ENCODE data around the gene FHIT. TPM values are rescaled to one million over a fixed set of nuclear protein-coding genes. Genes with fewer than 3 reads are reported as not detected.

The FHIT gene
- total RNA-seq, 1 experiment from 2014 or later, result 3.9 TPM

DNA sequence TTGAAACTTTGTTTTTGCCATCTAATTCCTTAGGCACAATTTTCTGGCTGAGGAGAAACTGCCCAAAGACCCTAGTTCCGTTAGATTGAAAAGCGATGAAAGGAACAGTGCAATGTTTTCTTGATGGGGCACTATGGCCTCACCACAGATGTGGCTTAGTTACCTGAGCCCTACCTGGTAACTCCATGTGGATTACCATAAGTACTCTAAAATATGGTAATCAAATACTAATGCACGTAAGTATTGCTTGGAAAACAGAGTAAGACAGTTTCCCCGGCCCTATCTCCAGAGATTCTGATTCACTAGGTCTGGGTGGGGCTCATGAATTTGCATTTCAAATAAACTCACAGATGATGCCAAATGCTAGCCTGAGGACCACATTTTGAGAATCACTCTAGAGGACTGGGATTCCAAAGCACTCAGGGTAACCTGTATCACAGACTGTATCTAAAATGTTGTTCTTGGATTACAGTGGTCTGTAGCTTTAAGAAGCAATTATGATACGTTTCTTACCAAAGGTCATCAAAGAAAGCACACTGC, 806.3 kb downstream of the FHIT start:
- no peak for DNase-seq (ENCODE audit: low read depth, low spot score)
- in situ Hi-C loops (cut with HindIII; ENCODE audit: low pct_unique_long_range_greater_than_20kb, low sequenced_read_pairs), result no loop called here

DNA sequence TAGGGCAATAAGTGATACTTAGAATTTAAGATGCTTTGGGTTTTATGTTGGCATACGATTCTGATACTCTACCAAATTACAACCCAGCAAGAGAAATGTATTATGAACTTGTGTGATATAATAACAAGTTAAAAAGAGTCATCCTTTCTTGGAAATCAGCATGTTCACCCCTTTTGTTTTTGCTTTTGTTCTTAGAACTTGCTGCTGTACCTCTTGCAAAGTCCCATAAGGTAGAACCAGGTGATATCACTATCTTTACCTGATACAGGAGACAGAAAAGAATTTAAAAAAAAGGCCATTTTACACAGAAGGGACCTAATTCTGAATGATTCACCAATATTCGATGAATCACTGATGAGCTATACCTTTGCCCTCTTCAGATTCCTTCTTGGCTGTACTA, 810.4 kb downstream of the FHIT start:
- in situ Hi-C loops (cut with HindIII; ENCODE audit: low pct_unique_long_range_greater_than_20kb, low sequenced_read_pairs), result no loop called here

DNA sequence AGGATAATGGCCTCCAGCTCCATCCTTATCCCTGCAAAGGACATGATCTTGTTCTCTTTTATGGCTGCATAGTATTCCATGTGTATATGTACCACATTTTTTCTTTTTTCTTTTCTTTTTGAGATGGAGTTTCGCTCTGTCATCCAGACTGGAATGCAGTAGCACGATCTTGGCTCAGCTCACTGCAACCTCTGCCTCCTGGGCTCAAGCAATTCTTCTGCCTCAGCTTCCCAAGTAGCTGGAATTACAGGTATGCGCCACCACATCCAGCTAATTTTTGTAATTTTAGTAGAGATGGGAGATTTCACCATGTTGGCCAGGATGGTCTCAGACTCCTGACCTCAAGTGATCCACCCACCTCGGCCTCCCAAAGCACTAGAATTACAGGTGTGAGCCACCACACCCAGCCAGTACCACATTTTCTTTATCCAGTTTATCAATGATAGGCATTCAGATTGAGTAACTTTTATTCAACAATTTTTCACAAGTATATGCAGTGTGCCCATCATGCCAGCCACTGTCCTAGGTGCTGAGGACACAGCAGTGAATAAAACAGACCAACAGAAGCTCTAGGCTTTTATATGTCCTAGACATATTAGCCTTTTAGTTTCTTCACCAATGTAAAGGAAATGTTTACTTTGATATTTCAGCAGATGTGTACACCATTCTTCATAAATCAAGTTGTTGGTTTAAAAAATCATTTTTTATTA, 815.2 kb downstream of the FHIT start:
- no peak for DNase-seq (ENCODE audit: low read depth, low spot score)
- in situ Hi-C loops (cut with HindIII; ENCODE audit: low pct_unique_long_range_greater_than_20kb, low sequenced_read_pairs), result no loop called here

More for the DNA sequence above, 810.4 kb downstream of the FHIT start:
- no peak for DNase-seq (ENCODE audit: low read depth, low spot score)

GRCh38 chr3:60434950-60435349, 816.3 kb downstream of the FHIT start:
- no peak for DNase-seq (ENCODE audit: low read depth, low spot score)
- in situ Hi-C loops (cut with HindIII; ENCODE audit: low pct_unique_long_range_greater_than_20kb, low sequenced_read_pairs), result no loop called here

- in situ Hi-C loops (cut with HindIII; ENCODE audit: low pct_unique_long_range_greater_than_20kb, low sequenced_read_pairs), result no loop called here
- no peak for DNase-seq (ENCODE audit: low read depth, low spot score)
Measured at GRCh38 chr3:60434323-60434722, 816.9 kb downstream of the FHIT start.

- DNase-seq (ENCODE audit: low read depth, low spot score), result peak; percentile 9
Measured at GRCh38 chr3:60431599-60431958, 819.7 kb downstream of the FHIT start.

DNA sequence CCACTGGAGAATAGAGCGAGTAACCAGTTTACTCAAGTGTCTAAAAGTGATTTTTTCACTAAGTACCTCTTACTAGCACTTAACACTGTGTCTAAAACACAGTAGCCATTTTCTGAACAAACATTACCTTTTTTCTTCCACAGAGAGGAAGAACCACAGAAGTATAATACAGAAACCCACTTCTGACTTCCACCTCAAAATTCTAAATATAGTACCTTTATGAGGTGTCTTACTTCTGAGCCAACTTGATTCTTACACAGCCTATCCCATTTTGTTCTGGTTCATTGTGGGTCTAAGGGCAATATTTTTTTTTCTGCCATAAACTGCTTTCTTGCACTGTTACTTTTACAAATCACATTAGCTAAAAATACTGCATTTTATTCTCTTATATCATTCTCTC, 821.0 kb downstream of the FHIT start:
- in situ Hi-C loops (cut with HindIII; ENCODE audit: low pct_unique_long_range_greater_than_20kb, low sequenced_read_pairs), result no loop called here

More at GRCh38 chr3:60431599-60431958, 819.7 kb downstream of the FHIT start:
- in situ Hi-C loops (cut with HindIII; ENCODE audit: low pct_unique_long_range_greater_than_20kb, low sequenced_read_pairs), result no loop called here

DNA sequence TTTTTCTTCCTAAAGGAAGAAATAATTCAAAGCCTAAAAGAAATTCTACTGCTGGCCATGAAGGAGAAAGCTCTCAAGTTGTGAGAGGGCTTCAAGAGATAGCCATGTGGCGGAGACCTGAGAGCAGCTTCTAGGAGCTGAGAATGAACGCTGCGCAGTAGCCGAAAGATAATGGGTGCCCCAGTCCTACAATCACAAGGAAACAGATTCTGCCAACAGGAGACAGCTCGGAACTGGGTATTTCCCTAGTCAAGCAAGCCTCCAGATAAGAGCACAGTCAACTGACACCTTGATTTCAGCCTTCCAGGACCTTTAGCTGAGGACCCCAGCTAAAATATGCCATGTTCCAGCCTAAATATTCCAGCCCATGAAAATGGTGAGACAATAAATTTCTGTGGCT, 824.1 kb downstream of the FHIT start:
- in situ Hi-C loops (cut with HindIII; ENCODE audit: low pct_unique_long_range_greater_than_20kb, low sequenced_read_pairs), result no loop called here
- DNase-seq (ENCODE audit: low read depth, low spot score), result no peak

More for the DNA sequence above, 821.0 kb downstream of the FHIT start:
- DNase-seq (ENCODE audit: low read depth, low spot score), result no peak

- in situ Hi-C loops (cut with HindIII; ENCODE audit: low pct_unique_long_range_greater_than_20kb, low sequenced_read_pairs), result no loop called here
- no peak for DNase-seq (ENCODE audit: low read depth, low spot score)
Measured at GRCh38 chr3:60424942-60425341, 826.3 kb downstream of the FHIT start.

- DNase-seq (ENCODE audit: low read depth, low spot score), result no peak
- in situ Hi-C loops (cut with HindIII; ENCODE audit: low pct_unique_long_range_greater_than_20kb, low sequenced_read_pairs), result no loop called here
Measured at GRCh38 chr3:60424034-60424433, 827.2 kb downstream of the FHIT start.

DNA sequence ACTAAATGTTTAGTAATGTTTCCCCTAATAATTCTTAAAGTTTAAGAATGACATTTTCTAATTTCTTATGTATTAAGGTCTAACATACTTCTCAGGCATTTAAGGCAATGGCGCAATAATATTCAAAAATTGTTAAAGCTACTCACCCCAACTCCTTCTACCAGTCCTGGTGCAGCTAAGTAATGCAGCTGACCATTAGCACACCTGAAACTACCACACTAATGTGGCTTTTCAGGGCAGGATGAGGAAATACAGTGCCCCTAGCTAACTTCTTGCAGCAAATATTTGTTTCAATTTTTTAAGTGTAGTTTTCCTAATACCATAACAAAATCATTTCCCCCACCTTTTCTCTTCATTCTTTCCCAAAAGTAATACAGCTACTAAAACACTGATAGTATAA, 827.7 kb downstream of the FHIT start:
- no peak for DNase-seq (ENCODE audit: low read depth, low spot score)
- in situ Hi-C loops (cut with HindIII; ENCODE audit: low pct_unique_long_range_greater_than_20kb, low sequenced_read_pairs), result no loop called here

DNA sequence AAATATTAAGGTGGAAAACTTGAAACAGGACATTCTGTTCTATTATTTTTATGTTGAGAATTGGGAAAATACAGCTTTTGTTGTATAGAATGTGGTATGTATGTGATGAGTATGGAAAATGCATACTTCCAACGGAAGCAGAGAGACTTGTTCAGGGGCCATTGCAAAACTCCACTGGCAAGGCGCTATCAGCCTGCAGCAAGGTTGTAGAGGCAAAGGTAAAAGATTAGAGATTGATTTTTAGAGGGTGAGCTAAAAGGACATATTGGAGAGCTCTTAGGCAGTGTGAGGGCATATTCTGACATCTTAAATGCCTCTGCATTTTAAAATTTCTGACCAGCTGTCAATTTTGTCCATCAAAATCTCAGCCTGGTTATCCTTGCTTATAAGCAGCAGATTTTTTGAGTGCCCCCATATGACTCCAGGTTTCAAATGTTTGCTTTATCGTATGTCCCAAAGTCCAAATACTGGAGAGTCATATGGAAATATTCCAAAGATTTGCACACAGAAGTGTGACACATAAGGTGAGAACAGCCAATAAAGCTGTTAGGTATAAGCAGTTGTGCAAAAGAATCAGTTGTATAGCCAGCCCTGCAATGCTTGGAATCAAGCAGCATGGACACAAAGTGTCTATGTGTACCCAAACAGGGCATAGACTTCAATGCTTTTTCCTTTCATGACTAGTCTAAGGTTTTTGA, 829.4 kb downstream of the FHIT start:
- no peak for DNase-seq (ENCODE audit: low read depth, low spot score)
- in situ Hi-C loops (cut with HindIII; ENCODE audit: low pct_unique_long_range_greater_than_20kb, low sequenced_read_pairs), result no loop called here

DNA sequence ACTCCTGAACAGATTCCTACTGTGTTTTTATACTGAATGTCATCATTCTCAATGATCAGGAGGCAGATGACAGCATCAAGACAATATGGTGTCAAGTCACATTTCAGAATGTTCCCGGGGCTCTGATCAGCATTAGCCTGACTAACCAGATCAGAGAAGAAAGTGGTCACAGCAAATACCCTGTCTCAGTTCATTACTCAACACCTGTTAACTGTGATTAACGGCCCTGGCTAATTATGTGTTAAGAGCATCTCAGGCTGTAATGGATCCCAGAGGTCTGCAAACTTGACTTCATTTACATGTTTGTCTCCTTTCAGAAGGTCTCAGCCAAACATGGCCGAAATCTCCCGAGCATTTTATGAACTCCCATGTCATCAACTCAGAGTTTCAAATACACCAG, 833.7 kb downstream of the FHIT start:
- no peak for DNase-seq (ENCODE audit: low read depth, low spot score)
- in situ Hi-C loops (cut with HindIII; ENCODE audit: low pct_unique_long_range_greater_than_20kb, low sequenced_read_pairs), result no loop called here

DNA sequence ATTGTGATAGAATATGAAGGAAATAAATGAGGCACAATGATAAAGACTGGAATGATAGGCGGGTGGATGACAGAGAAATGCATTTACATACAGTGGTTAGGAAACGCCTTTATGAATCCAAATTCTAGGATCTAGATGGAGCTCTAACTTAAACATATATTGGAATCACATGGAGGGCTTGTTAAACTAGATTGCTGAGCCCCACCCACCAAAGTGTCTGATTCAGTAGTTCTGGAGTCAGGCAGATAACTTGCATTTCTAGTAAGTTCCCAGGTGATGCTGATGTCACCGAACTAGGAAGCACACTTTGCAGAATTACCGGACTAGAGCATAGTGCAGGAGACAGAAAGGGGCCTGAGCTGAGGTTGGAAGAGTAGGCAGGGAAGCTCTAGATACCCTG, 837.2 kb downstream of the FHIT start:
- in situ Hi-C loops (cut with HindIII; ENCODE audit: low pct_unique_long_range_greater_than_20kb, low sequenced_read_pairs), result no loop called here
- no peak for DNase-seq (ENCODE audit: low read depth, low spot score)

DNA sequence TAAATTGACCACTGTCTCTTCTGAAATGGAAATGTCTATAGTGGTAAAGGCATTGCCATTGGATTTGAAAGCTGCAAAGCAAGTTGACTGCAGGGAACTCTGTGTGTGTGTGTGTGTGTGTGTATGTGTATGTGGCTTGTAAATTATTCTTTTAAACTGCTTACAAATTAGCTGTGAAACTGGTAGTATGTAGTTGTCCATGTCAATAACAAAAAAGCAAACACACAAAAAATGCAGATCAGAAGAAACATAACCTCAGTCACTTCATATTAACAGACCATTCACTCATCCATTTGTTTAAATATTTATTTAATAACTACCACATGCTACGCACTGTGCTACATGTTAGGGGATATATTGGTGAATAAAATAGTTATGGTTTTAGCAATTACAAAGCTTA, 837.7 kb downstream of the FHIT start:
- DNase-seq (ENCODE audit: low read depth, low spot score), result no peak
- in situ Hi-C loops (cut with HindIII; ENCODE audit: low pct_unique_long_range_greater_than_20kb, low sequenced_read_pairs), result no loop called here

DNA sequence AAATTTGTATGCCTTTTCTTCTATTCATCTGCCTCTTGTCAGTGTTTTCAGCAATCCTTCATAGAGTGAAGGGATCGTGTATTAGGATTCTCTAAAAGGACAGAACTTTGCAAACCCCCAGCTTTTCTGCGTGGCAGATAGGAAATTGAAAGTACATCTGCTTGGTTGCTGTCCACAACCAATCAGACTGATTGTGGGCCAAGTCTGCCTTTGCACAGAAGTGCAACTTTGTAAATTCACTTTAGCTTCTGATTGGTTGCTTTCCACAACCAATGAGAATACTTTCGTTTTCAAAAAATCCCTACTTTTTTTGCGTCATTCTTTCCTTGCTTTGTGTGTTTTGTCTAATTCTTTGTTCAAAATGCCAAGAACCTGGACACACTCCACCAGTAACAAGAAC, 847.4 kb downstream of the FHIT start:
- in situ Hi-C loops (cut with HindIII; ENCODE audit: low pct_unique_long_range_greater_than_20kb, low sequenced_read_pairs), result no loop called here
- DNase-seq (ENCODE audit: low read depth, low spot score), result no peak

DNA sequence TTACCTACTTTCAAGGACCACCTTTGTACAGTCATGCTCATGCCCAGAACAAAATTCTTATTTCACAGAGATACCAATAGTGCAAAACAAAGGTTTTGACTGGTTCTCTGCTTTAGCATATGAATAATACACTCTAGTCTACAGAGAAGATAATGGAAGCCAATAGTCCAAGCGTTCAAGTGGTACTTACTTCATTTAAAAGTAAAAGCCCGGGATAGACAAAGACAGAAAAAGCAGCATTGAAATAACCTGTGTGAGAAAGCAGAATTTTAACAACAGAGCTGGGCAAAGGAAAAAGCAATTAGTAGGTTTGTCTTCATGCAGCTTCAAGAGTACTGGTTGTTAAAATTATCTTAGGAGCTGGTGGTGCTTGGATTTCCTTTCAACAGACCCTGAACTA, 848.3 kb downstream of the FHIT start:
- in situ Hi-C loops (cut with HindIII; ENCODE audit: low pct_unique_long_range_greater_than_20kb, low sequenced_read_pairs), result no loop called here
- DNase-seq (ENCODE audit: low read depth, low spot score), result no peak

DNA sequence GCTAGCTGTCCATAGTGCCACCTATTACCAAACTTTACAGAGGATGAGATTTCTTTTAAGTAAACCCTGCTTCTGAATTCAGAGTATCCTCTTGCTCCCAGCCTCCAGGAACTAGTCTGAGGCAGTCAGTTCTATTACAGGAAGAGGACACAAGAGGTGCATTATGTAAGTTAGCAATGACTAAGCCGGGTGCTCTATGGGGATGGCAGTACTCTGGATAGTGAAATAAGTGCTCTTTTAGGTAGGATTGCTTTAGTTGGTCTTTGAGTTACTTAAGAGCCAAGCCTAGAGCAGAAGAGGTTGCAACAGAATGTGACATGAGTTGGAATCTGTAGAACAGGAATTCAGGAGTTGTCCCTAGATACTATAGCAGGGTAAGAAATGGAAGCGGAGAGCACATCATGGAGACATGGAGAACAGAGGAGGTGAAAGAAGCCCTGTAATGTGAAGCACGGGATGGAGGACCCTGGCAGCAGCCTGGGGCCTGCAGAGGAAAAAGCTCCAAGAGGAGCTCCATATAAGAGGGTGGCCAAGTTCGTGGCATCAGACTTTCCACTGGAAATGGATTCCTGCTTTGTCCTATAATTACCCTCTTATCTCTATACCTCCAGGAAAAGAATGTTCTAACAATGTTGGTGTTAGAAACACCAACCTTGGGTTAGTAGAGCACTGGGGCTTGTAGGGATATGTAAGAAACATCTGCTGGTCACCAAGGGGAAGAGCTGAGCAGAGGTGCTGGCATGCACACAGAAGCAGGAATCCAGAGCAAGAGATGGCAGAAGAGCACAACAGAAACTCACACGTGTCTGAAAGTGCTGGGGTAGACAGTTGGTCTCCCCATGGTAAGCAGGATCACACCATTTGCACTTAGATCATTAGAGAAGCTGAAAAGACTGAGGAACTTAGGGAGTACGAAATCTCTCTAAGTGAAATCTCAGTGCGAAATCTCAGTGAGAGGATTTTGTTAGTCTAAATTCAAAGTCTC, 851.1 kb downstream of the FHIT start:
- in situ Hi-C loops (cut with HindIII; ENCODE audit: low pct_unique_long_range_greater_than_20kb, low sequenced_read_pairs), result no loop called here
- DNase-seq (ENCODE audit: low read depth, low spot score), result no peak
